B cell (primary cell): ENCODE data around the gene C12orf60.

ENCODE experiments used
- EZH2 ChIP-seq: IDR thresholded peaks from 2 replicates; pipeline ENCODE4 v1.6.1; 2012; ENCODE audit warnings: borderline replicate concordance, low read depth, mild to moderate bottlenecking, moderate library complexity, low read length; ENCODE audit not compliant: insufficient read depth, poor library complexity, severe bottlenecking
- TF ChIP-seq, protein P1 (sequence below): fragments of 200-600 bp; IDR thresholded peaks from one replicate; pipeline ENCODE4 v1.8.0; 2022; ENCODE audit warnings: antibody characterized with exemption, mild to moderate bottlenecking

DNA sequence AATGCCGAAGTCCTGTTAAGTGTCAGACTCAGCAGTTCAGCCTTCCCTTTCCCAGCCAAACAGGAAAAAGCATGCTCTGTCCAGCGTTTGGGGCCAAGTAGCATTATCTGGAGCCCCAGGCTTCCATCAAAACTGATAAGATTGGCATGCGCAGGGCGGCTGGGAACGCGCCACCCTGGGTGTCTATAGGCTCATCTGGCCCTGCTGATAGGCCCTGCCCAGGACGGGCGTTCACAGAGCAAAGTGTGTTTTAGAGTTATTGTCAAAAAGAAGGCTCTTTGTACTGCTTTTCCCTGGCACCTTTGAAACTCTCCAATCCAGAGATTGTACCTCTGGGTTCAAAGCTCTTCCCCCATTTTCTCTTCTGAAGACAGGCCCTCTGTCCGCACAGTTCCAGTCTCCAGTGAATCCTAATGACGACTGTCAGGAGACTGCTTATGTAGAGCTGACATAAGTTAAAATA lies 40.0 kb downstream of the C12orf60 start, which contains the start of gene ART4:
- TF ChIP-seq, protein P1, sequence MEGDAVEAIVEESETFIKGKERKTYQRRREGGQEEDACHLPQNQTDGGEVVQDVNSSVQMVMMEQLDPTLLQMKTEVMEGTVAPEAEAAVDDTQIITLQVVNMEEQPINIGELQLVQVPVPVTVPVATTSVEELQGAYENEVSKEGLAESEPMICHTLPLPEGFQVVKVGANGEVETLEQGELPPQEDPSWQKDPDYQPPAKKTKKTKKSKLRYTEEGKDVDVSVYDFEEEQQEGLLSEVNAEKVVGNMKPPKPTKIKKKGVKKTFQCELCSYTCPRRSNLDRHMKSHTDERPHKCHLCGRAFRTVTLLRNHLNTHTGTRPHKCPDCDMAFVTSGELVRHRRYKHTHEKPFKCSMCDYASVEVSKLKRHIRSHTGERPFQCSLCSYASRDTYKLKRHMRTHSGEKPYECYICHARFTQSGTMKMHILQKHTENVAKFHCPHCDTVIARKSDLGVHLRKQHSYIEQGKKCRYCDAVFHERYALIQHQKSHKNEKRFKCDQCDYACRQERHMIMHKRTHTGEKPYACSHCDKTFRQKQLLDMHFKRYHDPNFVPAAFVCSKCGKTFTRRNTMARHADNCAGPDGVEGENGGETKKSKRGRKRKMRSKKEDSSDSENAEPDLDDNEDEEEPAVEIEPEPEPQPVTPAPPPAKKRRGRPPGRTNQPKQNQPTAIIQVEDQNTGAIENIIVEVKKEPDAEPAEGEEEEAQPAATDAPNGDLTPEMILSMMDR: no peak
- no peak for TF ChIP-seq EZH2
